KBM-7 (cell line): ENCODE results near the gene RAB11FIP4.

Source experiments
- DNase-seq: peaks from one replicate; pipeline ENCODE4 v3.0.0-alpha.2; 2015
- in situ Hi-C: fragments of 300-500 bp; cut with MboI; formaldehyde crosslinking; loops from 2 replicates; pipeline ENCODE4 v1.14.3; 2020; ENCODE audit warnings: low sequenced_read_pairs, low pct_unique_long_range_greater_than_20kb, mixed read lengths

RAB11FIP4 gene

GRCh38 chr17:31564883-31565301, 173.4 kb downstream of the RAB11FIP4 start:
- in situ Hi-C loops = no loop called here
- DNase-seq = peak; percentile 36

GRCh38 chr17:31565652-31566051, 174.2 kb downstream of the RAB11FIP4 start:
- in situ Hi-C loops = no loop called here

DNA sequence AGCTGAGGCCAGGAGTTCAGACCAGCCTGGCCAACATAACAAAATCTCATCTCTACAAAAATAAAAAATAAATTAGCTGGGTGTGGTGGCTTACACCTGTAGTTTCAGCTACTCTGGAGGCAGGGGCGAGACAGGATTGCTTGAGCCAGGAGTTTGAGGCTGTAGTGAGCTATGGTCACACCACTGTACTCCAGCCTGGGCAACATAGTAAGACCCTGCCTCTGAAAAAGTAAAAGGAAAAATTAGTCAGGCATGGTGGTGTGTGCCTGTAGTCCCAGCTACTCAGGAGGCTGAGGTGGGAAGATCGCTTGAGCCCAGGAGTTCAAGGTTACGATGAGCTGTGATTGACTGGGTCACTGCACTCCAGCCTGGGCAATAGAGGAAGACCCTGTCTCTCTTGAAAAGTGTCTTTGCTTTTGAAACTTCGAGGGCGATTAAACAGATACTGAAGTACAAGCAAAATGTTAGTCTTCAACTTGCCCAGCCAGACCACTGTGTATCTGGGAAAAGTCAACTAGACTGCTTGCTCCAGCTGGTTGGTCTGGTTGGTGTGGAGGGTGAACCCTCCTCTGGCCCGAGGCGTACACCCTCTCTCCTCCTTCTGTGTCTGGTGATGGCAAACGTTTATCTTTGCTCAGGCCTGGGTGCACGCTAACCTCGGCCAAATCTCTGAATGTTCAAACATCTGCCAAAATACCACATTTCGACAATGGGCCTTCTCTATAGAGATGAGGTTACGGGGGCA, 174.9 kb downstream of the RAB11FIP4 start:
- DNase-seq = no peak
- in situ Hi-C loops = no loop called here

More at GRCh38 chr17:31565652-31566051, 174.2 kb downstream of the RAB11FIP4 start:
- DNase-seq = no peak

DNA sequence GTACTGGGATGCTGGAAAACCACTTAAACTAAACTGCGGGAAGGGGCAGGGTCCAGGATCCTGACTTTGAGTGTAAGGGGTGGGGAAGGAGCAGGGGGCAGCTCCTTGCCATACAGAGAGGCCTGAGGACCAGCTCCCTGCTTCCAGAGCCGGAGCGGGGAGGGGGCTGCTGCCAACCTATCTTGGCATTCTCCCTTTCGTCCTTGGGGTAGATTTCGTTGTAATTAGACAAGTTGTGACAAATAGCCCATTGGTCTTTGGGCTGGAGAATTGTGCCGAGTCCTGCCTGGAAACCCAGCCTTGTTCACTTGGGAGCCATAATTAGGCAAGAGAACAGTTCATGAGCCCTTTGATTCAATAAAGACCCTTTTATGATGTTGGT, 175.5 kb downstream of the RAB11FIP4 start:
- no peak for DNase-seq
- in situ Hi-C loops = no loop called here

DNA sequence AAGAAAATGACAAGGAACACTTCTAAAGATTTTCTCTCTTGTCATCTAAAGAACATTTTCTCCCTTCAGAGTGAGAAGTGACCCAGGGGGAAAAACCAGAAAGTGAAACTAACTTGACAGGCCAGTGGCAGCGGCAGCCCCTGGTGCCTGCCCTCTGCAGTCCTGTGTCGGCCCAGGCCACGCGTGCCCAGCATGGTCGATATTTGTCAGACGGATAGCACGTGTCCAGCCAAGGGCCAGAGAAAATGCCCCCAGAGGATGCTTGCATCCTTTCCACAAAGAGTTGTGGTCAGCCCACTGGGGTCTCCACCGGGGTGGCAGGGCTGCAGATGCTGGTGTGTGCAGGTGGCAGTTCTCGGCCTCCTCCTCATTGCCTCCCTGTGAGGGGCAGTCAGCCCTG, 176.6 kb downstream of the RAB11FIP4 start:
- in situ Hi-C loops = no loop called here
- DNase-seq = no peak

DNA sequence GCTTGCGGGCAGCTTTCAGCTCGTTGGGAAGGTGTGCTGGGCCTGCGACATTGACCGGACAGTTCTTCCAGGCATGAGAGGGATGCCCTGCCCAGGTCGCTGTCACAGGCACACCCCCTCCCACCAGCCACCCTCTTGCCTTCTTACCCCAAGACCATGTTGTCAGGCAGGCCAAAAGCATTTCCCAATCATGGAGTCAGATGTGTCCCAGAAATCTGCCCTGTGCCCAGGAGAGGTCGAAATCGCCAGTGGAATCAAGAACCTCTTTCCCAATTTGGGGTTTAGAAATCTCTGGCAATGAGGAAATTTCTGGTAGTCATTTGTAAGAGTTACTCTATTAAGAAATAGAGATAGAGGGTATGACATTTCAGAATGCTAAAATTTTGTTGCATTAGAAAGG, 177.1 kb downstream of the RAB11FIP4 start:
- in situ Hi-C loops = no loop called here
- DNase-seq = no peak

DNA sequence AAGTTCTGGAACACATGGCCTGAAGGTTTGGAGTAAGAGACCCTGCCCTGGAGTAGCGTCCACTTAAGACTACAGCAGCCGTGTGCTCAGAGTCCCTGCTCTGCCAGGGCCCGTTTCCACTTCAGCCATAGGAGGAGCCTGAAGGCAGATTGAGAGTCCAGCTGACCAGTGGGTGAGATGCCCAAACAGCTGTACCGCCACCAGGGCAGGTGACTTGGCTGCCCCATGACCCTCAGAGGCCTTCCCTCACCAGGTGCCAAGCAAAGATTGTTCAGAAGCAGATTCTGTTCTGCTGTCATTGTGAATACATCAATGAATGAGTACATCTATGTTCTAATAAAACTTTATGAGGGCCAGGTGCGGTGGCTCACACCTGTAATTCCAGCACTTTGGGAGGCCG, 178.8 kb downstream of the RAB11FIP4 start:
- no peak for DNase-seq
- in situ Hi-C loops = no loop called here

- DNase-seq = no peak
- in situ Hi-C loops = no loop called here
These were observed 179.7 kb downstream of the RAB11FIP4 start for GRCh38 chr17:31570951-31571892.

DNA sequence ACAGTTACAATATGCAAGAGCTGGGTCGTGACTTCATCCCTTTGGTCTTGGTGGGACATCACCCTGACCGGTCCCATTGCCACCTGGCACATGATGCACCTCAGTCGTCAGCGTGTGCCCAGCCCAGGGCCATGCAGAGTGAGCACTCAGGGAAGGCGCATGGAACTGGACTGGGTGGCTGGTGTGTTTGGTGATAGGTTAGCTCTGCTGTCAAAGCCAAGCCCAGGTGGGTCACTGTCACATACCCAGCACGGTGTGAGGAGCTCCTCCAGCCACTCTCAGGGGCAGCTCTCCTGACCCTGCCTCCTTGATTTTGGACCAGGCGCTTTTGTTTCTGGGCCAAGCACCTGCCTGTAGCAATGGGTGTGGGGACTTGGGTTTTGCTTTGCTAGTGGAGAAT, 180.9 kb downstream of the RAB11FIP4 start:
- no peak for DNase-seq
- in situ Hi-C loops = no loop called here

DNA sequence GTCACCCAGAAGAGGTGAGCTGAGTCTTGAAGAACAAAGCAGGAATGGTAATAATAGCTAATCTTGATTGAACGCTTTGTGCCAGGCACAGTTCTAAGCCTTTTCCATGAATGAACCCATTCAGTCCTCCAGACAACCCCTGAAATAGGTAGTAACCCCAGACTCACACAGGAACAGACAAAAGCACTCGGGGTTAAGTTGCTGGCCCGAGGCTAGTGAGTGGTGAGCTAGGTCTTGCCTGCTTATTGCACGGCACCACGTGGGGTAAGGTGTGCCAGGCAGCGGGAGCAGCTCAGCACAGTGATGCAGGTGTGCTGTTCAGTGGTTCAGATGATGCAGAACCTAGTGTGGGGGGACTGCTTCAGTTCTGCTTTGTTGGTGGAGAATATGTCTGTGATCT, 181.6 kb downstream of the RAB11FIP4 start:
- in situ Hi-C loops = no loop called here
- no peak for DNase-seq

DNA sequence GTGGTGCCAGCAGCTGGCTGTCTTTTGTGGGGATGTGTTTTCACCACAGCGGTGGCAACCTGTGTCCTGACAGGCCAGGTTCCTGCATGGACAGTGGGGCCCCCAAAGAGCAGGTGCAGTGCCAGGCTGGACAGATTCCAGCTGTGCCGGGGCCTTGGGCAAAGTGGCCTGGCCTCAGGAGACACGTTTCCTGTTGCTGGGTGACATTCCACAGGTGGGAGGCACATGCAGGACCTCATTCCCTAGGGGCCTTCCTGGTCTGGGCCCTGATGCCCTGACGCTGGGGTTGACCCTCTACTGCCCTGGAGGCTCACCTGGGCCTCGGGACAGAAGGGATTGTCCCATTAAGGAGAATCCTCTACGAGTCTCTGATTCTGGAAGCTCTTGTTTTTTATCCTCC, 182.4 kb downstream of the RAB11FIP4 start:
- in situ Hi-C loops = no loop called here
- DNase-seq = no peak

- in situ Hi-C loops = no loop called here
- DNase-seq = no peak
These were observed 183.0 kb downstream of the RAB11FIP4 start for GRCh38 chr17:31574458-31574857.

GRCh38 chr17:31575043-31575442, 183.6 kb downstream of the RAB11FIP4 start:
- in situ Hi-C loops = no loop called here
- no peak for DNase-seq

DNA sequence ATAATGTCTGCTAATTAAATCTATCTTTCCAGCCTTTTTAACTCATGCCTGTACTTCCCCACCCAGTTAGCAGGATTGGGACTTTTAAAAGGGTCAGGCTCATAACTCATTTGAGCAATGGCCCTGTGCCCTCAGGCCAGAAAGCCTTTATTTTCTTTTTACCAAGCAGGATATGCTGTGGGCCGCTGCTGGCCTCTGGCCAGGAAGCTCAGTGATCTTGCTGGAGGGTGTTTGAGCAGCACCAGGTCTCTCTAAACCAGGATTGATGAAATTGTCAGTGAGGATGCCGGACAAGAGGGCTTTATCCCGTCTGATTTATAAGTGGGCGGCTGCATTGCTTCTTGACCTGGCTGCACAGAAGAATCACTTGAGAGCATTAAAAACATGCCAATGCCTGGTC, 187.8 kb downstream of the RAB11FIP4 start:
- DNase-seq = no peak
- in situ Hi-C loops = no loop called here

- in situ Hi-C loops = no loop called here
- no peak for DNase-seq
These were observed 188.8 kb downstream of the RAB11FIP4 start for GRCh38 chr17:31580316-31580705.

GRCh38 chr17:31580706-31581490, 189.4 kb downstream of the RAB11FIP4 start:
- DNase-seq = no peak
- in situ Hi-C loops = no loop called here

GRCh38 chr17:31581491-31581890, 190.0 kb downstream of the RAB11FIP4 start:
- in situ Hi-C loops = no loop called here
- no peak for DNase-seq

GRCh38 chr17:31582151-31582907, 190.9 kb downstream of the RAB11FIP4 start:
- in situ Hi-C loops = no loop called here
- DNase-seq = peak; percentile 47

DNA sequence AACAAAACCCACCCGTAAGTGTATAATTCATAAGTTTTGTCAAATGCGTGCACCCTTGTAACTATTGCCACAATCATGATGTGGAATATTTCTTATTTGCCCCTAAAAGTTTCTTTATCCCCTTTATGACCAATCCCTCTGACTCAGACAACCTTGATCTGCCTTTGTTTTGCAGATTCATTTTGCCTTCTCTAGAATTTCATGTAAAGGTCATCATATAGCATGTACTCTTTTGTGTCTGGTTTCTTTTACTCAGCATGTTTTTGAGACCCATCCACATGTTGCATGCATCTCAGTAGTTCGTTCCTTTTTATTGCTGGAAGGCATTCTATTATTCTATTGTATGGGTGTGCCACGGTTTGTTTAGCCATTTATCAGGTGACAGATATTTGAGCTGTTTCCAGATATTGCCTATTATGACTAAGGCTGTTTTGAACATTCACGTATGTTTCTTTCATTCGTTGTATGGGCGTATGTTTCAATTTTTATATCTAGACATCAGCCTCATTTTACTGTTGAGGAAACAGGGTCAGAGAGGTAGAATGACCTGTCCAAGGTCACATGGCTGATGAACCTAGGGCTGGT, 192.4 kb downstream of the RAB11FIP4 start:
- DNase-seq = no peak
- in situ Hi-C loops = no loop called here
